ENCODE measurements around the gene SCRN2.

GRCh38 chr17:47808830-47809480, 32.1 kb downstream of the SCRN2 start:
- TF ChIP-seq CTCF (conservative IDR thresholded peaks at IDR 0.05 in 1 of 2, IDR thresholded peaks at IDR 0.05 in 1 of 2; ENCODE audit: extremely low read depth in 1 of 2, insufficient read depth in 1 of 2, low read depth in 1 of 2, low read length in 2 of 2) = no peak
- TF ChIP-seq EZH2 (IDR thresholded peaks at IDR 0.05; ENCODE audit: borderline replicate concordance, low read length) = no peak
